SKM-1 treated with dmso at 0.1 percent for 144 hours (cell line): ENCODE measurements around the gene BMERB1.
"Not testable (repeated sequence)": the region's sequence is repeated elsewhere in the genome, so short reads cannot be mapped to it uniquely, and the experiment has no call there.

Experiments used
- DNase-seq: peaks from one replicate; lab custom pipeline; 2025; ENCODE audit not compliant: unreplicated experiment; lab: John Stamatoyannopoulos, UW

Gene BMERB1

DNA sequence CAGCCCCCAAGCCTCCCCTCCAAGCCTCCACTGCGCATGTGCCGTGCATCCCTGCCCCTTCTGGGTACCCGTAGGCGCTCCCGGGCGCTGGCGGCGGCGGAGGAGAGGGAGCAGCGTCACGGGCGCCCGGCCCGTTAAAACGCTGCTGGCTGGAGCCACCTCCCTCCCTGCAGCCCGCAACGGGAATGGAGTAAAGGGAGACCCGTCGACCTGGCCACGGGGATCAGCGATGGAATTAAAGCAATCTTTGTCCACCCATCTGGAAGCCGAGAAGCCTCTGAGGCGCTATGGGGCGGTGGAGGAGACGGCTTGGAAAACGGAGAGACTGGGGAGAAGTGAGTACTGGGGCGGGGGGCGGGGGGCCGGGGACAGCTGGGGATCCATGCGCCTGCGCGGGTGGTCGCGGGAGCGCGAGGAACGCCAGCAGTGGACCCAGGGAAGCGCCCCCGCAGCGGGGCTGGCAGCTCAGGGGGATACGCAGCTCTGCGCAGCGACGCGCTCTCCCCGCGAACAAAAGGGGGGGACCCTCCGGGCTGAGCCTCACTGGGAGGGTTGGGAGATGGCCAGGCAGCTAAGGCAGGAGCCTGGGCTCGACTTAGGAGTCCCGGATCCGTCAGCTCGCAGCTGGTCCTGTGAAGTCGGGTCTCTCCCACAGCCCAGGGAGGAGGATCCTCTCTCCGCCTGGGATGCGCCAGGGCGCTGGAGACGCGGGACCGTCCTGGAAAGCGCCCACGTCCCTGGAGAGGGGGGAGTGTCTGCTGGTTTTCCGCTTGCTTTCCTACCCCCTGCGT, at the start of gene BMERB1:
TSS of gene BMERB1 (plus strand) at position 164 of the 791 bp plus-strand sequence. CDS start at position 230, 66 bp downstream.
- no peak for DNase-seq

GRCh38 chr16:15388060-15388459, 46.3 kb upstream of the BMERB1 start:
- DNase-seq: not testable (repeated sequence)

DNA sequence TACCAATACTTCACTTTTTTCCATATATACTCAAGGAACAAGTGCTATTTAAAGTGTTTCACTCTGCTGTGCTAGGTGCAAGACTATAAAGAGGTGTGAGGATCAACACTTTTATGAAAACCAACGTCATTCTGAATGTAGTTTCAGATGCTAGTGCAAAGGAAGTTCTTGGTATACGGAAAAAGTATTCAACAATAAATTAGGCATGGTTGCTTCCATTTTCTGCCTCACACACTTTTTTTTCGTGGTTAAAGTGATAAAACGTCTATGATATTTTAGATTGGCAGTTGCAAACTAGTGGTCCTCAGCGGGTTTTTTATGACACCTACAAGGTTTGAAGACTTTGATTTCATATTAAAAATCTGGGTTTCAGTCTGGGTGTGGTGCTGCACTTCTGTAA, 44.5 kb upstream of the BMERB1 start:
- not testable (repeated sequence) for DNase-seq

GRCh38 chr16:15393025-15393424, 41.4 kb upstream of the BMERB1 start:
- not testable (repeated sequence) for DNase-seq

DNA sequence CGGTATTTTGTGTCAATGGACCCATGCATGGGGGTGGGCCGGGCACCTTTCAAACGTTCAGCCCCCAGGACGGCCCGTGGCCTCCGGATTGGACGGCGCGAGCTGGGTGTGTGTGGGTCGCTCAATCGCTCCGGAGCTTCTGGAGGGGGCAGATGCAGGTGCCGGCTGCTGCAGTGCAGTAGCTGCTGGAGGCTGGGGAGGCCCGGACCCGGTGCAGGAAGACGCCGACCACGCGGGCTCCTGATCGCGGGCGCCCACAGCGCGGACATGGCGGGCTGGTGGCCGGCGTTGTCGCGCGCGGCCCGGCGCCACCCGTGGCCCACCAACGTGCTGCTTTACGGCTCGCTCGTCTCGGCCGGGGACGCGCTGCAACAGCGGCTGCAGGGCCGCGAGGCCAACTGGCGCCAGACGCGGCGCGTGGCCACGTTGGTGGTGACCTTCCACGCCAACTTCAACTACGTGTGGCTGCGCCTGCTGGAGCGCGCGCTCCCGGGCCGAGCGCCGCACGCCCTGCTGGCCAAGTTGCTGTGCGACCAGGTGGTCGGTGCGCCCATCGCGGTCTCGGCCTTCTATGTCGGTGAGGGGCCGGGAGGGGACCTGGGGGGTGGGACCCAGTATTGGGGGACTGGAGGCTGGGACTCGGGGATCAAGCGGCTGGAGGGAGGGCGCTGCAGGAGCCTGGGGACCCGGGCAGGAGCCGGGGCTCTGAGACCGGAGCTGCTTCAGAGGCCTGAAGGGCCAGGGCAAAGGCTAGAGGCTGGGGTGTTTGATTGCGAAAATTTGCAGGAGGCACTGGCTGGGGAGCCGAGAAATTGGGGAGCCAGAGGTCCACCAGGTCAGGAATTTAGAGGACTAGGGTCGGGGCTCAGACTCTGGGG, 38.5 kb upstream of the BMERB1 start, which contains the start of gene MPV17L:
TSS of gene MPV17L (plus strand) at position 124 of the 878 bp plus-strand sequence. CDS start at position 268, 144 bp downstream.
- DNase-seq: not testable (repeated sequence)

DNA sequence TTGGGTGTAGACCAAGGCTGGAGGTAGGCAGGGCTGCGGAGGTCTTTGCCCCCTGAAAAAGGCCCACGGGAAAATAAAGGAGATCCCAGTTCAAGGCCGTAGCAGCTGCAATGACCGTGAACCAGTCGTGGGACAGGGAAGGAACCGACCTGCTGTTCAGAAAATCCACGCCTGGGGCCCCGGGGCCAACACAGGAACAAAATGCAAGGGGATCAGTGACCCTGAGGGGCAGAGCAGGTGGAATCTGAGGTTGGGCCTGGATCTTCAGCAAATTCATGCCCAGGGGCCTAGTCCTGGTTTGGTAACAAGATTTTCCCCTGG, 37.9 kb upstream of the BMERB1 start:
- not testable (repeated sequence) for DNase-seq

GRCh38 chr16:15396948-15397594, 37.3 kb upstream of the BMERB1 start:
- DNase-seq: no peak

DNA sequence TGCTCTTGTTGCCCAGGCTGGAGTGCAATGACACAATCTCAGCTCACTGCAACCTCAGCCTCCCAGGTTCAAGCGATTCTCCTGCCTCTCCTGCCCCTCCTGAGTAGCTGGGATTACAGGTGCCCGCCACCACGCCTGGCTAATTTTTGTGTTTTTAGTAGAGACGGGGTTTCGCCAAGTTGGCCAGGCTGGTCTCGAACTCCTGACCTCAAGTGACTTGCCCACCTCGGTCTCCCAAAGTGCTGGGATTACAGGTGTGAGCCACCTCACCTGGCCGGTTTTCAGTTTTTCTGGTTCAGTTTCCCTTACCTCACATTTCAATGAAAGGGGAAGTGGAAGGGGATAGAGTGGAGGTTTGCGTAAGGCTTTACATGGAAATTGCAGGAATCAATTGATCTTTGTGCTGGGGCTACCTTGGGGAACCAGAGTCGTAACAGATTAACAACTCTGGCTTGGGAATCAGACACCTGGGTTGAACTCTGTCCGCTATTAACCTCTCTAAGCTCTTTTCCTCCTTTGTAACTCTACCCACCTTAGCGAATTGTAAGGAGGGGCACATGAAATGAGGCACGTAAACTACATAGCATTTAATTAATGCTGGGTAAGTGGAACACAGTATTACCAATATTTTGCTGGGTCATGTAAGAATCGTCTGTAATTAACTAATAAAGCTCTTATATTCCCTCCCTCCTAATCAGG, 35.6 kb upstream of the BMERB1 start:
- DNase-seq: no peak

DNA sequence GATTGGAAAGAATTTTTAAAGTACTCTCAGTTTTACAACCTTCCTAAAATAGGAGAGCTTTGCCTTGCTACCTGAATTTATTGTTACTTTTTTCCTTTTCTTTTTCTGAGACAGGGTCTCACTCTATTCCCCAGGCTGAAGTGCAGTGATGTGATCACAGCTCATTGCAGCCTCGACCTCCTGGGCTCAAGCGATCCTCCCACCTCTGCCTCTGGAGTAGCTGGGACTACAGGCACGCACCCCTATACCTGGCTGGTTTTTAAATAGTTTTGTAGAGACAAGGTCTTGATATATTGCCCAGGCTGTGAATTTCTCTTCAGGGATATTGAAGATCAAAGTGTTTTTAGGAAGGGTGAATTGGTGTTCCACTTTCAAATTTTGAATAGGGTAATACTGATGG, 35.1 kb upstream of the BMERB1 start:
- no peak for DNase-seq

DNA sequence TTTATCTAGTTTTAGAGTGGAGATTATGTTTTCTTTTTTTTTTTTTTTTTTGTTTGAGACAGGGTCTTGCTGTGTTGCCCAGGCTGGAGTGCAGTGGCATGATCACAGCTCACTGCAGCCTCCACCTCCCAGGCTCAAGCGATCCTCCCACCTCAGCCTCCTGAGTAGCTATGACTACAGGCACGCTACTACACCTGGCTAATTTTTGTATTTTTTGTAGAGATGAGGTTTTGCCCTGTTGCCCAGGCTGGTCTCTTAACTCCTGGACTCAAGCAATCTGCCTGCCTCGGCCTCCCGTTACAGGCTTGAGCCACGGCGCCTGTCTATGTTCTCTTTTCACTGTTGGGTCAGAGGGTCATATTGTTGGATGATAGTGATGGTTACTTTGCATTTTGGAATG, 34.1 kb upstream of the BMERB1 start:
- DNase-seq: not testable (repeated sequence)

- no peak for DNase-seq
Measured at GRCh38 chr16:15401972-15402371, 32.4 kb upstream of the BMERB1 start.

GRCh38 chr16:15403392-15403995, 30.9 kb upstream of the BMERB1 start:
- peak; percentile 62 for DNase-seq

DNA sequence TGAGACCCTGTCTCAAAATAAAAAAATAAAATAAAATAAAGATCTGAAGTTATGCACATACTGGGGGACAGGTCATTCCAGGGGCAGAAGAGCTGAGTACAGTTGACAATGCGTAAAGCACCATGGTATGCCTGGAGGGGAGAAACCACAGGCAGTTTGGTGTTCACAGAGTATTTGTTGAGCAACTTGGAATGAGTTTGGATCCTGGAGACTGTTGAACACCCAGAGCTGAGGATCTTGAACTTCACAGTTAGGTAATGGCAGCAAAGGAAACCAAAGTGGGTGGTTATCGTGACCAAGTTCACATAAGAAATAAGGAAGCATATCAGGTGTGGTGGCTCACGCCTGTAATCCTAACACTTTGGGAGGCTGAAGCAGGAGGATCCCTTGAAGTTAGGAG, 30.3 kb upstream of the BMERB1 start:
- peak; percentile 45 for DNase-seq

DNA sequence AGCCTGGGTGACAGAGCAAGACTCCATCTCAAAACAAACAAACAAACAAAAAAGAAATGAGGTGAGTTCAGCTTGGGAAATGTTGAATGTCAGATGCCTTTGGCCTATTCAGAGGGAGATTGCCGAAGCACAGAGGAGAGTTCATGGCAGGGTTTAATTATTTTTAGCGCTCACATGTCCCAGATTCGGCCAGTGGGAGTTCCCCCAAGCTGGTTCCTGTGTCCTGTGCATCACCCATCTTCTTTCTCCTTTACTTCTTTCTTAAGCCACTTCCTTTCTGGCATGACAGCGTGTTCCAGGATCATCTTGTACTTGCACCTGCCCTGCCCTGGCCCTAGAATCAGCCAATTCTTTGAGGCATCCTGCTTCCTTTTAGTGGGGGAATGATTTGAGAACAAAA, 29.6 kb upstream of the BMERB1 start:
- peak; percentile 56 for DNase-seq

DNA sequence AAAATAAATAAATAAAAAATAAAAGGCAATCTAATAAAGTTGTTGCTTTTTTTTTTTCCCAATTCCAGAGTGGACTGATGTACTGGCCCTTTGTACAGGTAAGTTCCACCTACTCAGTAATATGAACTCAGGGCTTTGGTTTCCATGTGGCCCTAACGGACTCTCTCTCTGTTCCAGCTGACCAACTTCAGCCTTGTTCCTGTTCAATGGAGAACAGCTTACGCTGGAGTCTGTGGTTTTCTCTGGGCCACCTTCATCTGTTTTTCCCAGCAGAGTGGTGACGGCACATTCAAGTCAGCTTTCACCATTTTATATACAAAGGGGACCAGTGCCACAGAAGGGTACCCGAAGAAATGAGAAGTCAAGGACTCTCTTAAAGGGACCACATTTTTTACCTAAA, 26.6 kb upstream of the BMERB1 start:
- not testable (repeated sequence) for DNase-seq

DNA sequence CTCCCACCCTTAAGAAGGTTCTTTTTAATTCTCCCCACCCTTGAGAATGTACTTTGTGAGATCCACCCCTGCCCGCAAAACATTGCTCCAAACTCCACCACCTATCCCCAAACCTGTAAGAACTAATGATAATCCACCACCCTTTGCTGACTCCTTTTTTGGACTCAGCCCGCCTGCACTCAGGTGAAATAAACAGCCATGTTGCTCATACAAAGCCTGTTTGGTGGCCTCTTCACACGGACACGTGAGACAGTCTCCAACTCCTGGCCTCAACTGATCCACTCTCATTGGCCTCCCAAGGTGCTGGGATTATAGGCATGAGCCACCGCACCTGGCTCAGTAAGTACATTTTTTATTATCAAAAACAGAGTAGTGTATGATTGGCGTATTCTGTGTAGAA, 24.9 kb upstream of the BMERB1 start:
- DNase-seq: not testable (repeated sequence)

GRCh38 chr16:15415511-15415985, 18.8 kb upstream of the BMERB1 start:
- no peak for DNase-seq

DNA sequence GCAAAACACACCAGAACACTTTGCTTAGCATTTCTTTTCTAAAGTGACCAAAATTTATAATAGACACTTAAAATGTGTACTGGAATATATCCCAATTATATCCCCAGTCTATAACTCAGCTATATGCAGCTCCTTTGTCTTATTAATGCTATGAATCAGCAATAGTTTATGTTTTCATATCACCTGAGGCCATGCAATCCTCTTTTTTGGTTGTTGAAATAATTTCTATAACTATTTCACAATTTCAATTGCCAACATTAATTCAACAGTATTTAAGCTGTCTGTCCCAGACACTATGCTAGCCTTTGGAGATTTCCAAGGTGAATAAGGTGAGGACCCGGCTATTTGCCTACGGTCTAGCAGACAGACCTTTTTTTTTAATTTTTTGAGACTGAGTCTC, 17.2 kb upstream of the BMERB1 start:
- DNase-seq: no peak

DNA sequence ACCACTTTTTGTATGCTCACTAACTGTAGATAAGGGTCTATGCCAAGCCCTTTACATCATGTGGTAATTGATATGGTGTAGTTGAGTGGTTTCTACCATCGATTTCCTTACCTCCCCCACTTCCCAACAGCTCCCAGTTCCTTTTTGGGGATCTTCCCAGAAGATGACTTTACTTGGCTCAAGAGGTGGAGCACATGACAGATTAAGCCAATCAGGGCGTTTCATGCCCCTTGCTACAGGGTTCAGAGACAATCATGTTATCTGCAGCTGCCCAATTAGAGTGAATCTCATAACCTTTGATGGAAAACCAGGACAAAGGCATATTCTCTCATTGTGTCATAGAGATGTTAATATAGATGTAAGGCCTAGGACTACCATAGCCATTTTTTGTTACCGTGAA, 16.2 kb upstream of the BMERB1 start:
- no peak for DNase-seq

- not testable (repeated sequence) for DNase-seq
Measured at GRCh38 chr16:15421696-15422095, 12.7 kb upstream of the BMERB1 start.
